Esophagus squamous epithelium (tissue), 5 donors: Measurements from ENCODE around the gene SRSF9. TPM values are rescaled to one million over a fixed set of nuclear protein-coding genes. Genes with fewer than 3 reads are reported as not detected.
A peak's percentile ranks its signal among the peaks of the same experiment; 100 is the strongest.

Experiments used
- DNase-seq: peaks from one replicate; lab custom pipeline; 2025; lab: John Stamatoyannopoulos, UW
- H3K27ac ChIP-seq, 4 donors: fragments of 200-600 bp; sonication (generic); one replicate each; pipeline ENCODE4 v1.5.1; 2016 to 2019; ENCODE audit warnings: mild to moderate bottlenecking in 1 of 4
- H3K27me3 ChIP-seq, 4 donors: fragments of 200-600 bp; sonication (generic); 1 replicate in 3 of 4; 2 replicates in 1 of 4; pipeline versions ENCODE4 v1.5.1 to v1.6.0; 2017 to 2021; ENCODE audit warnings: antibody characterized with exemption in 1 of 4
- H3K36me3 ChIP-seq, 3 donors: fragments of 200-600 bp; sonication (generic); one replicate each; pipeline ENCODE4 v1.5.1; 2016 to 2019
- H3K4me1 ChIP-seq, 3 donors: fragments of 200-600 bp; sonication (generic); one replicate each; pipeline ENCODE4 v1.5.1; 2017 to 2019
- H3K4me3 ChIP-seq, 4 donors: fragments of 200-600 bp; sonication (generic); 1 replicate in 3 of 4; 2 replicates in 1 of 4; pipeline ENCODE4 v1.5.1; 2016 to 2019; ENCODE audit warnings: mild to moderate bottlenecking in 2 of 4, moderate library complexity in 1 of 4
- H3K9me3 ChIP-seq, 3 donors: fragments of 200-600 bp; sonication (generic); one replicate each; pipeline ENCODE4 v1.5.1; 2016 to 2019
- CTCF ChIP-seq, 6 experiments: fragments of 450-650 bp in 4 of 6; fragments of 200-600 bp in 2 of 6; sonication (generic) in 2 of 6; IDR thresholded peaks; one replicate each; pipeline ENCODE4 v1.5.1; 2016 to 2019; ENCODE audit warnings: antibody characterized with exemption in 6 of 6, mild to moderate bottlenecking in 4 of 6, moderate library complexity in 4 of 6
- POLR2A ChIP-seq, 4 donors: fragments of 450-650 bp; IDR thresholded peaks; one replicate each; pipeline ENCODE4 v1.6.1; 2017; ENCODE audit warnings: antibody characterized with exemption in 4 of 4, mild to moderate bottlenecking in 4 of 4, moderate library complexity in 3 of 4
- WGBS, 2 donors: methylation state at CpG; one replicate each; pipeline ENCODE4 v1.1.5; 2018; 5-methylcytosine and 5-hydroxymethylcytosine counted together
- intact Hi-C: fragments of 100-400 bp; cut with DNase I; formaldehyde crosslinking; loops from one replicate; pipeline ENCODE4 v1.15.0; 2022
- total RNA-seq, 4 donors: library from RNA; depleted of rRNA; stranded (reverse); fragments of >200 nt; gene quantifications; one replicate each; pipeline ENCODE4 v1.1.0, GENCODE V29; 2016
- donor health status: DM: yes; HTN: yes; CAD: no.

The SRSF9 gene
- total RNA-seq, 4 donors from 2014 or later = 85.6 to 128 (median 93.2) TPM

GRCh38 chr12:120504587-120504986 lies 35.0 kb upstream of the SRSF9 start:
- 71 to 91% methylated on average over 4 of the region's 4 CpGs for WGBS, 2 donors
- Histone ChIP-seq H3K9me3 (no peaks in the 10 kb centered on the region), H3K4me1 (no peaks in the 10 kb centered on the region), H3K36me3 (peaks cover 0 to 87% (median 8%) of the 10 kb centered on the region in 3 donors), H3K27ac (no peak overlapping the region), H3K27me3 (no peaks in the 10 kb centered on the region), H3K4me3 (no peak overlapping the region)
- intact Hi-C loops = no loop called here
- no peak for DNase-seq
- TF ChIP-seq CTCF (IDR thresholded peaks at IDR 0.05) (no peak), POLR2A (IDR thresholded peaks at IDR 0.05) (no peak)

GRCh38 chr12:120500581-120500980 lies 31.0 kb upstream of the SRSF9 start:
- DNase-seq = no peak
- intact Hi-C loops = no loop called here
- peaks cover 5 to 70% (median 10%) of the 10 kb centered on the region in 3 donors for H3K36me3 ChIP-seq
- H3K27me3 ChIP-seq = no peaks in the 10 kb centered on the region
- peak overlapping the region in 1 of 4 donors; percentile 7 for H3K27ac ChIP-seq
- TF ChIP-seq CTCF (IDR thresholded peaks at IDR 0.05) (no peak), POLR2A (IDR thresholded peaks at IDR 0.05) (no peak)
- H3K4me1 ChIP-seq = peaks cover 8 to 22% (median 14%) of the 10 kb centered on the region in 3 donors
- WGBS, 2 donors = 86 to 100% methylated on average over 1 of the region's 1 CpG
- H3K4me3 ChIP-seq = no peak overlapping the region
- H3K9me3 ChIP-seq = no peaks in the 10 kb centered on the region

GRCh38 chr12:120498870-120499515 lies 29.4 kb upstream of the SRSF9 start:
- no peak for TF ChIP-seq POLR2A (IDR thresholded peaks at IDR 0.05)
- TF ChIP-seq CTCF (IDR thresholded peaks at IDR 0.05) = no peak
- Histone ChIP-seq H3K4me1 (peaks cover 8 to 36% (median 22%) of the 10 kb centered on the region in 3 donors), H3K9me3 (no peaks in the 10 kb centered on the region), H3K27me3 (no peaks in the 10 kb centered on the region), H3K36me3 (peaks cover 5 to 54% (median 10%) of the 10 kb centered on the region in 3 donors), H3K27ac (peak overlapping the region in 1 of 4 donors; percentile 95), H3K4me3 (no peak overlapping the region)
- intact Hi-C loops = no loop called here
- no peak for DNase-seq
- 83 to 91% methylated on average over 3 of the region's 3 CpGs for WGBS, 2 donors

GRCh38 chr12:120497524-120498150 lies 28.1 kb upstream of the SRSF9 start:
- no peaks in the 10 kb centered on the region for H3K9me3 ChIP-seq
- H3K4me3 ChIP-seq = peak overlapping the region; percentile 82 to 99 (median 90)

More at GRCh38 chr12:120497524-120498150, 28.1 kb upstream of the SRSF9 start:
- intact Hi-C loops = no loop called here
- Histone ChIP-seq H3K36me3 (peaks cover 0 to 41% (median 10%) of the 10 kb centered on the region in 3 donors), H3K27ac (peak overlapping the region; percentile 89 to 95 (median 94)), H3K4me1 (peaks cover 8 to 36% (median 22%) of the 10 kb centered on the region in 3 donors), H3K27me3 (no peaks in the 10 kb centered on the region)
- no peak for DNase-seq
- no peak for TF ChIP-seq POLR2A (IDR thresholded peaks at IDR 0.05)
- no peak for TF ChIP-seq CTCF (IDR thresholded peaks at IDR 0.05)
- 16 to 20% methylated on average over 9 of the region's 9 CpGs for WGBS, 2 donors
